NB4 (cell line): ENCODE results near the gene ITPKA.

Experiments
- CTCF ChIP-seq: IDR thresholded peaks from one replicate; pipeline ENCODE4 v1.5.1; 2012; ENCODE audit warnings: low read depth, low read length
- MAX ChIP-seq: IDR thresholded peaks from 2 replicates; pipeline ENCODE4 v1.6.1; 2011; ENCODE audit warnings: low read depth, low read length

GRCh38 chr15:41465822-41466421, 27.8 kb upstream of the ITPKA start:
- no peak for TF ChIP-seq MAX
- peak; percentile 99 for TF ChIP-seq CTCF
